Esophagus muscularis mucosa (tissue), 4 donors: ENCODE measurements around the gene GLYAT. TPM values are rescaled to one million over a fixed set of nuclear protein-coding genes. Genes with fewer than 3 reads are reported as not detected.

Source experiments
- DNase-seq: peaks from one replicate; pipeline ENCODE4 v3.0.0-alpha.2; 2017; ENCODE audit errors: extremely low spot score
- H3K27ac ChIP-seq, 4 donors: fragments of 200-600 bp; sonication (generic); replicated peaks in 1 of 4; 1 replicate in 3 of 4; 2 replicates in 1 of 4; pipeline ENCODE4 v1.5.1; 2016 to 2019; ENCODE audit warnings: mild to moderate bottlenecking in 1 of 4
- H3K27me3 ChIP-seq, 4 donors: fragments of 200-600 bp; sonication (generic); one replicate each; pipeline versions ENCODE4 v1.5.1 to v1.6.0; 2016 to 2019
- H3K36me3 ChIP-seq, 4 donors: fragments of 200-600 bp; sonication (generic); one replicate each; pipeline ENCODE4 v1.5.1; 2016 to 2019
- H3K4me1 ChIP-seq, 4 donors: fragments of 200-600 bp; sonication (generic); one replicate each; pipeline ENCODE4 v1.5.1; 2016 to 2019
- H3K4me3 ChIP-seq, 4 donors: fragments of 200-600 bp; sonication (generic); 1 replicate in 2 of 4; 2 replicates in 2 of 4; pipeline ENCODE4 v1.5.1; 2016 to 2019; ENCODE audit warnings: mild to moderate bottlenecking in 4 of 4, moderate library complexity in 1 of 4
- H3K9me3 ChIP-seq, 4 donors: fragments of 200-600 bp; sonication (generic); 1 replicate in 3 of 4; 2 replicates in 1 of 4; pipeline ENCODE4 v1.5.1; 2016 to 2019
- CTCF ChIP-seq, 3 experiments: fragments of 200-600 bp in 2 of 3; fragments of 450-650 bp in 1 of 3; sonication (generic) in 2 of 3; IDR thresholded peaks; one replicate each; pipeline ENCODE4 v1.5.1; 2017 to 2019; ENCODE audit warnings: antibody characterized with exemption in 3 of 3, mild to moderate bottlenecking in 2 of 3, moderate library complexity in 1 of 3
- EP300 ChIP-seq: sonication (generic); formaldehyde crosslinking; IDR thresholded peaks from one replicate; pipeline ENCODE4 v1.6.1; 2017; ENCODE audit warnings: antibody characterized with exemption
- POLR2A ChIP-seq: fragments of 450-650 bp; IDR thresholded peaks from one replicate; pipeline ENCODE4 v1.6.1; 2017; ENCODE audit warnings: antibody characterized with exemption, moderate library complexity, mild to moderate bottlenecking, low read depth
- POLR2AphosphoS5 ChIP-seq, 2 donors: sonication (generic); formaldehyde crosslinking; IDR thresholded peaks; one replicate each; pipeline ENCODE4 v1.6.1; 2017; ENCODE audit warnings: antibody characterized with exemption in 2 of 2
- WGBS: methylation state at CpG from one replicate; pipeline ENCODE4 v1.1.5; 2018; 5-methylcytosine and 5-hydroxymethylcytosine counted together
- intact Hi-C: fragments of 100-400 bp; cut with DNase I; formaldehyde crosslinking; loops from one replicate; pipeline ENCODE4 v1.15.1; 2023
- total RNA-seq, 4 donors: library from RNA; depleted of rRNA; stranded (reverse); fragments of >200 nt; gene quantifications; one replicate each; pipeline versions ENCODE4 v1.1.0 to v1.2.1, GENCODE V29; 2016

Gene GLYAT
- total RNA-seq, 4 donors from 2014 or later, result not detected

- TF ChIP-seq EP300 (no peak), CTCF (IDR thresholded peaks at IDR 0.05) (no peak), POLR2AphosphoS5 (IDR thresholded peaks at IDR 0.05) (no peak), POLR2A (no peak)
- Histone ChIP-seq H3K36me3 (no peaks in the 10 kb centered on the region), H3K4me3 (no peak overlapping the region), H3K27ac (no peak overlapping the region), H3K9me3 (no peaks in the 10 kb centered on the region), H3K4me1 (peaks cover 0 to 6% (median 0%) of the 10 kb centered on the region in 4 donors), H3K27me3 (peaks cover 0 to 24% (median 0%) of the 10 kb centered on the region in 4 donors)
- DNase-seq, result no peak
- intact Hi-C loops, result loop anchor here (10.0 kb wide), 1 partner anchor 112 kb away; no protein-coding TSS in a partner anchor
- WGBS, result 52% methylated on average over 1 of the region's 1 CpG
Observed at GRCh38 chr11:58676563-58677135, 55.1 kb downstream of the GLYAT start.

GRCh38 chr11:58675334-58676155 lies 56.2 kb downstream of the GLYAT start:
- Histone ChIP-seq H3K4me3 (no peak overlapping the region), H3K36me3 (no peaks in the 10 kb centered on the region), H3K9me3 (no peaks in the 10 kb centered on the region), H3K27me3 (peaks cover 0 to 19% (median 0%) of the 10 kb centered on the region in 4 donors), H3K4me1 (peaks cover 0 to 6% (median 0%) of the 10 kb centered on the region in 4 donors), H3K27ac (no peak overlapping the region)
- DNase-seq, result no peak
- TF ChIP-seq CTCF (IDR thresholded peaks at IDR 0.05) (peak; percentile 76 to 94 (median 88)), POLR2AphosphoS5 (IDR thresholded peaks at IDR 0.05) (no peak)
- WGBS, result 36% methylated on average over 13 of the region's 13 CpGs
- intact Hi-C loops, result loop anchor here (10.0 kb wide), 1 partner anchor 111 kb away; no protein-coding TSS in a partner anchor

- Histone ChIP-seq H3K27me3 (peaks cover 0 to 15% (median 0%) of the 10 kb centered on the region in 4 donors), H3K9me3 (no peaks in the 10 kb centered on the region), H3K4me3 (no peak overlapping the region), H3K36me3 (no peaks in the 10 kb centered on the region), H3K4me1 (peaks cover 0 to 6% (median 0%) of the 10 kb centered on the region in 4 donors), H3K27ac (no peak overlapping the region)
- no peak for DNase-seq
- intact Hi-C loops, result loop anchor here (10.0 kb wide), 1 partner anchor 110 kb away; no protein-coding TSS in a partner anchor
- WGBS, result 88% methylated on average over 11 of the region's 12 CpGs
- TF ChIP-seq CTCF (IDR thresholded peaks at IDR 0.05) (no peak), EP300 (no peak), POLR2AphosphoS5 (IDR thresholded peaks at IDR 0.05) (no peak), POLR2A (no peak)
Observed at GRCh38 chr11:58674609-58675008, 57.1 kb downstream of the GLYAT start.

- intact Hi-C loops, result loop anchor here (10.0 kb wide), 1 partner anchor 107 kb away; no protein-coding TSS in a partner anchor
- 62% methylated on average over 6 of the region's 6 CpGs for WGBS
- no peak for DNase-seq
Observed at GRCh38 chr11:58671983-58672633, 59.6 kb downstream of the GLYAT start.

More at GRCh38 chr11:58671983-58672633, 59.6 kb downstream of the GLYAT start:
- no peaks in the 10 kb centered on the region for H3K9me3 ChIP-seq
- H3K4me3 ChIP-seq, result no peak overlapping the region
- H3K4me1 ChIP-seq, result peaks cover 0 to 6% (median 0%) of the 10 kb centered on the region in 4 donors
- no peaks in the 10 kb centered on the region for H3K36me3 ChIP-seq
- peaks cover 0 to 15% (median 0%) of the 10 kb centered on the region in 4 donors for H3K27me3 ChIP-seq
- TF ChIP-seq POLR2A (no peak), CTCF (IDR thresholded peaks at IDR 0.05) (no peak), EP300 (no peak), POLR2AphosphoS5 (IDR thresholded peaks at IDR 0.05) (no peak)
- no peak overlapping the region for H3K27ac ChIP-seq
